ENCODE results near the gene SMARCAL1. TPM values are rescaled to one million over a fixed set of nuclear protein-coding genes. Genes with fewer than 3 reads are reported as not detected.

The SMARCAL1 gene
- total and polyA plus RNA-seq, 2 of the 13 experiments (the other 11 are each of a cell fraction or from before 2014, with no cell fraction given), result 12.7 to 21.3 TPM

- TF ChIP-seq, protein P1, sequence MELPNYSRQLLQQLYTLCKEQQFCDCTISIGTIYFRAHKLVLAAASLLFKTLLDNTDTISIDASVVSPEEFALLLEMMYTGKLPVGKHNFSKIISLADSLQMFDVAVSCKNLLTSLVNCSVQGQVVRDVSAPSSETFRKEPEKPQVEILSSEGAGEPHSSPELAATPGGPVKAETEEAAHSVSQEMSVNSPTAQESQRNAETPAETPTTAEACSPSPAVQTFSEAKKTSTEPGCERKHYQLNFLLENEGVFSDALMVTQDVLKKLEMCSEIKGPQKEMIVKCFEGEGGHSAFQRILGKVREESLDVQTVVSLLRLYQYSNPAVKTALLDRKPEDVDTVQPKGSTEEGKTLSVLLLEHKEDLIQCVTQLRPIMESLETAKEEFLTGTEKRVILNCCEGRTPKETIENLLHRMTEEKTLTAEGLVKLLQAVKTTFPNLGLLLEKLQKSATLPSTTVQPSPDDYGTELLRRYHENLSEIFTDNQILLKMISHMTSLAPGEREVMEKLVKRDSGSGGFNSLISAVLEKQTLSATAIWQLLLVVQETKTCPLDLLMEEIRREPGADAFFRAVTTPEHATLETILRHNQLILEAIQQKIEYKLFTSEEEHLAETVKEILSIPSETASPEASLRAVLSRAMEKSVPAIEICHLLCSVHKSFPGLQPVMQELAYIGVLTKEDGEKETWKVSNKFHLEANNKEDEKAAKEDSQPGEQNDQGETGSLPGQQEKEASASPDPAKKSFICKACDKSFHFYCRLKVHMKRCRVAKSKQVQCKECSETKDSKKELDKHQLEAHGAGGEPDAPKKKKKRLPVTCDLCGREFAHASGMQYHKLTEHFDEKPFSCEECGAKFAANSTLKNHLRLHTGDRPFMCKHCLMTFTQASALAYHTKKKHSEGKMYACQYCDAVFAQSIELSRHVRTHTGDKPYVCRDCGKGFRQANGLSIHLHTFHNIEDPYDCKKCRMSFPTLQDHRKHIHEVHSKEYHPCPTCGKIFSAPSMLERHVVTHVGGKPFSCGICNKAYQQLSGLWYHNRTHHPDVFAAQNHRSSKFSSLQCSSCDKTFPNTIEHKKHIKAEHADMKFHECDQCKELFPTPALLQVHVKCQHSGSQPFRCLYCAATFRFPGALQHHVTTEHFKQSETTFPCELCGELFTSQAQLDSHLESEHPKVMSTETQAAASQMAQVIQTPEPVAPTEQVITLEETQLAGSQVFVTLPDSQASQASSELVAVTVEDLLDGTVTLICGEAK (IDR thresholded peaks at IDR 0.05), result no peak
- TF ChIP-seq, protein P1 (CRISPR knock-in tag; IDR thresholded peaks at IDR 0.05), result no peak
- TF ChIP-seq MTA1 (CRISPR knock-in tag; IDR thresholded peaks at IDR 0.05; ENCODE audit: borderline replicate concordance) (no peak), ZNF891 (CRISPR knock-in tag; IDR thresholded peaks at IDR 0.05) (no peak), REXO4 (CRISPR knock-in tag; IDR thresholded peaks at IDR 0.05; ENCODE audit: borderline replicate concordance) (no peak), HES4 (CRISPR knock-in tag; IDR thresholded peaks at IDR 0.05; ENCODE audit: borderline replicate concordance) (no peak), ZNF607 (CRISPR knock-in tag; IDR thresholded peaks at IDR 0.05; ENCODE audit: borderline replicate concordance) (no peak), RBM22 (optimal IDR thresholded peaks at IDR 0.05; ENCODE audit: low read length) (no peak), ZNF563 (CRISPR knock-in tag; IDR thresholded peaks at IDR 0.05) (no peak), HMGA1 (CRISPR knock-in tag; conservative IDR thresholded peaks at IDR 0.05) (no peak), ZNF329 (CRISPR knock-in tag; IDR thresholded peaks at IDR 0.05; ENCODE audit: low read depth) (no peak), RBM39 (IDR thresholded peaks at IDR 0.05; ENCODE audit: low read depth, low read length, poor library complexity, severe bottlenecking) (no peak)
Observed at GRCh38 chr2:216486708-216487107, 74.4 kb downstream of the SMARCAL1 start (continued).
